SK-N-SH (cell line): ENCODE results near the gene NLRP1. TPM values are rescaled to one million over a fixed set of nuclear protein-coding genes. Genes with fewer than 3 reads are reported as not detected.

Experiments used
- CTCF ChIA-PET: fragments of 300-600, 350-600 bp; formaldehyde crosslinking; extraction: SDS; loops from one replicate; lab custom pipeline; 2021; lab: Yijun Ruan, JAX
- POLR2A ChIA-PET: fragments of 350-600 bp; sonication (Branson Sonifier 250); formaldehyde crosslinking; extraction: SDS; loops from one replicate; lab custom pipeline; 2020; ENCODE audit warnings: antibody characterized with exemption, inconsistent platforms; lab: Yijun Ruan, JAX
- DNase-seq: peaks from one replicate; pipeline ENCODE4 v3.0.0; 2012
- H2AFZ ChIP-seq: fragments of 200-600 bp; sonication (generic); 2 replicates; pipeline ENCODE4 v1.8.1; 2016; ENCODE audit warnings: antibody characterized with exemption, mild to moderate bottlenecking, low read depth
- H3F3A ChIP-seq: fragments of 200-600 bp; sonication (generic); replicated peaks from 2 replicates; pipeline ENCODE3; 2016; ENCODE audit warnings: antibody characterized with exemption, mild to moderate bottlenecking; ENCODE audit not compliant: insufficient read depth
- H3K27ac ChIP-seq, 2 experiments: fragments of 200-500 bp in 1 of 2; fragments of 200-600 bp in 1 of 2; sonication (Bioruptor generic) in 1 of 2; sonication (generic), shearing (Covaris generic) in 1 of 2; 2 replicates each; pipeline versions ENCODE4 v1.5.1 to v1.6.1; 2014 to 2016; ENCODE audit warnings: low read depth in 2 of 2, inconsistent platforms in 1 of 2, low read length in 1 of 2, mild to moderate bottlenecking in 1 of 2, mixed read lengths in 1 of 2
- H3K27me3 ChIP-seq: fragments of 200-600 bp; sonication (generic), shearing (Covaris generic); 2 replicates; pipeline ENCODE4 v1.6.1; 2016; ENCODE audit warnings: mixed run types; ENCODE audit not compliant: insufficient read depth
- H3K36me3 ChIP-seq, 2 experiments: fragments of 200-500 bp in 1 of 2; fragments of 200-600 bp in 1 of 2; sonication (Bioruptor generic) in 1 of 2; sonication (generic) in 1 of 2; replicated peaks in 1 of 2; 2 replicates each; pipeline versions ENCODE3 to v1.5.1; 2014 to 2016; ENCODE audit warnings: low read length in 1 of 2, mild to moderate bottlenecking in 1 of 2; ENCODE audit not compliant: insufficient read depth in 2 of 2, control insufficient read depth in 1 of 2
- H3K4me1 ChIP-seq, 2 experiments: fragments of 200-500 bp in 1 of 2; fragments of 200-600 bp in 1 of 2; sonication (Bioruptor generic) in 1 of 2; sonication (generic), shearing (Covaris generic) in 1 of 2; 2 replicates each; pipeline versions ENCODE4 v1.5.1 to v1.6.1; 2014 to 2016; ENCODE audit warnings: low read depth in 1 of 2, low read length in 1 of 2, mixed run types in 1 of 2; ENCODE audit not compliant: insufficient read depth in 2 of 2, control insufficient read depth in 1 of 2
- H3K4me2 ChIP-seq: fragments of 200-600 bp; sonication (generic), shearing (Covaris generic); 2 replicates; pipeline ENCODE4 v1.6.1; 2017; ENCODE audit warnings: mixed run types
- H3K4me3 ChIP-seq, 2 experiments: fragments of 200-500 bp in 1 of 2; fragments of 200-600 bp in 1 of 2; sonication (Bioruptor generic) in 1 of 2; sonication (generic), shearing (Covaris generic) in 1 of 2; 2 replicates each; pipeline versions ENCODE4 v1.5.1 to v1.8.1; 2014 to 2016; ENCODE audit warnings: low read depth in 2 of 2, inconsistent platforms in 1 of 2, low read length in 1 of 2, mild to moderate bottlenecking in 1 of 2, mixed read lengths in 1 of 2, moderate library complexity in 1 of 2
- H3K79me2 ChIP-seq: fragments of 200-600 bp; sonication (generic); 2 replicates; pipeline ENCODE4 v1.8.1; 2017; ENCODE audit warnings: mild to moderate bottlenecking; ENCODE audit not compliant: insufficient read depth
- H3K9ac ChIP-seq: fragments of 200-600 bp; sonication (generic); 2 replicates; pipeline ENCODE4 v1.6.1; 2017; ENCODE audit warnings: mixed run types
- H3K9me2 ChIP-seq: fragments of 200-600 bp; sonication (generic); 2 replicates; pipeline ENCODE4 v1.6.1; 2017; ENCODE audit warnings: mixed run types
- H3K9me3 ChIP-seq: fragments of 200-600 bp; sonication (generic); 2 replicates; pipeline ENCODE4 v1.6.1; 2017; ENCODE audit warnings: mixed run types, mild to moderate bottlenecking, moderate library complexity
- H4K20me1 ChIP-seq: fragments of 200-600 bp; sonication (generic); 2 replicates; pipeline ENCODE4 v1.6.1; 2017; ENCODE audit warnings: mild to moderate bottlenecking, mixed run types; ENCODE audit not compliant: insufficient read depth
- CTCF ChIP-seq: fragments of 200-600 bp; sonication (generic); IDR thresholded peaks from 2 replicates; pipeline ENCODE4 v1.6.1; 2017; ENCODE audit warnings: antibody characterized with exemption, mild to moderate bottlenecking, moderate library complexity
- EZH2phosphoT487 ChIP-seq: fragments of 200-600 bp; sonication (generic); IDR thresholded peaks from 2 replicates; pipeline ENCODE4 v1.6.1; 2017; ENCODE audit warnings: low read depth, mixed run types, mild to moderate bottlenecking, antibody characterized with exemption, moderate library complexity, borderline replicate concordance
- FOSL2 ChIP-seq: IDR thresholded peaks from 2 replicates; pipeline ENCODE4 v1.4.0; 2012; ENCODE audit warnings: low read depth, mild to moderate bottlenecking, moderate library complexity, borderline replicate concordance
- FOXJ3 ChIP-seq: sonication (generic); formaldehyde crosslinking; IDR thresholded peaks from 2 replicates; pipeline ENCODE4 v1.5.1; 2020; ENCODE audit warnings: mild to moderate bottlenecking, missing genetic modification reagents
- GABPA ChIP-seq: IDR thresholded peaks from 2 replicates; pipeline ENCODE4 v1.4.0; 2012; ENCODE audit warnings: low read depth, mild to moderate bottlenecking
- GATA2 ChIP-seq: sonication (generic); formaldehyde crosslinking; IDR thresholded peaks from 2 replicates; pipeline ENCODE4 v1.5.0; 2020; ENCODE audit warnings: mild to moderate bottlenecking, missing genetic modification reagents
- IRF3 ChIP-seq: fragments of 150-350 bp; IDR thresholded peaks from 2 replicates; pipeline ENCODE4 v1.6.1; 2016; ENCODE audit warnings: mild to moderate bottlenecking, low read depth, low read length
- JUND ChIP-seq: IDR thresholded peaks from 2 replicates; pipeline ENCODE4 v1.4.0; 2012
- MAX ChIP-seq: IDR thresholded peaks from 2 replicates; pipeline ENCODE4 v1.4.0; 2012; ENCODE audit warnings: low read depth
- NFIC ChIP-seq: IDR thresholded peaks from 2 replicates; pipeline ENCODE4 v1.4.0; 2012; ENCODE audit warnings: borderline replicate concordance
- NRF1 ChIP-seq: IDR thresholded peaks from 2 replicates; pipeline ENCODE4 v1.6.1; 2012; ENCODE audit warnings: low read depth, mild to moderate bottlenecking, low read length
- PBX3 ChIP-seq: IDR thresholded peaks from 2 replicates; pipeline ENCODE4; 2012
- RAD21 ChIP-seq: IDR thresholded peaks from 2 replicates; pipeline ENCODE4 v1.6.1; 2012; ENCODE audit warnings: mild to moderate bottlenecking, low read length
- SIN3A ChIP-seq: IDR thresholded peaks from 2 replicates; pipeline ENCODE4 v1.6.1; 2012; ENCODE audit warnings: low read depth, mild to moderate bottlenecking, low read length, moderate library complexity, borderline replicate concordance
- SMC3 ChIP-seq: IDR thresholded peaks from 2 replicates; pipeline ENCODE4 v1.6.1; 2012; ENCODE audit warnings: low read depth, low read length, improper control_type of control experiment
- TEAD4 ChIP-seq: IDR thresholded peaks from 2 replicates; pipeline ENCODE4 v1.4.0; 2012; ENCODE audit warnings: mild to moderate bottlenecking, borderline replicate concordance; ENCODE audit not compliant: insufficient read depth
- USF1 ChIP-seq: IDR thresholded peaks from 2 replicates; pipeline ENCODE4 v1.4.0; 2012; ENCODE audit warnings: low read depth, borderline replicate concordance
- USF2 ChIP-seq: fragments of 150-350 bp; IDR thresholded peaks from 2 replicates; pipeline ENCODE4 v1.6.1; 2017; ENCODE audit warnings: antibody characterized with exemption, low read length, low read depth, borderline replicate concordance
- ZBTB33 ChIP-seq: IDR thresholded peaks from 2 replicates; pipeline ENCODE4 v1.4.0; 2012; ENCODE audit warnings: low read depth, borderline replicate concordance
- WGBS: methylation state at CpG from one replicate; pipeline ENCODE4 v1.1.6; 2017; ENCODE audit warnings: low lambda C conversion rate; 5-methylcytosine and 5-hydroxymethylcytosine counted together
- polyA plus RNA-seq, 3 experiments: library from polyadenylated mRNA; depleted of rRNA; stranded (reverse); fragments of >200 nt; gene quantifications; 2 replicates each; pipeline ENCODE4 v1.2.3, GENCODE V29; 2012

The NLRP1 gene
- polyA plus RNA-seq, 1 of the 3 experiments (the other 2 are of a cell fraction), result 51.4 TPM

- CTCF ChIA-PET, result interaction anchor here (7.9 kb wide), 1 partner anchor 25 kb away, joined by 66 read pairs; the partner anchor contains the start of gene C1QBP
- DNase-seq, result no peak
- H2AFZ ChIP-seq, result no peak overlapping the region
- H3K4me3 ChIP-seq, result no peak overlapping the region
- H3K36me3 ChIP-seq, result peaks cover 9 to 12% of the 10 kb centered on the region in 2 experiments
- H3K9me2 ChIP-seq, result no peaks in the 10 kb centered on the region
- peaks cover 14% of the 10 kb centered on the region for H4K20me1 ChIP-seq
- POLR2A ChIA-PET, result no interaction called here
- H3K9ac ChIP-seq, result no peak overlapping the region
- no peak overlapping the region for H3K27ac ChIP-seq
- H3K27me3 ChIP-seq, result no peaks in the 10 kb centered on the region
- peaks cover 4% of the 10 kb centered on the region for H3F3A ChIP-seq
- H3K4me1 ChIP-seq, result peaks cover 0 to 13% of the 10 kb centered on the region in 2 experiments; a peak in 2 of 4 replicates
- H3K79me2 ChIP-seq, result peaks cover 73% of the 10 kb centered on the region
- no peak overlapping the region for H3K4me2 ChIP-seq
- no peaks in the 10 kb centered on the region for H3K9me3 ChIP-seq
- whole genome bisulfite sequencing, result 93% methylated on average over 9 of the region's 10 CpGs
- TF ChIP-seq JUND, result no peak
- no peak for TF ChIP-seq ZBTB33
- TF ChIP-seq CTCF, result no peak
- TF ChIP-seq NRF1, result no peak
- TF ChIP-seq EZH2phosphoT487, result no peak
- TF ChIP-seq SMC3, result no peak
- TF ChIP-seq PBX3, result no peak
- no peak for TF ChIP-seq RAD21
- no peak for TF ChIP-seq GABPA
- TF ChIP-seq USF1, result no peak
- no peak for TF ChIP-seq TEAD4
- TF ChIP-seq GATA2, result no peak
- TF ChIP-seq FOXJ3, result no peak
- TF ChIP-seq FOSL2, result no peak
- no peak for TF ChIP-seq IRF3
- TF ChIP-seq SIN3A, result no peak
- no peak for TF ChIP-seq USF2
- TF ChIP-seq NFIC, result no peak
- no peak for TF ChIP-seq MAX
Observed at GRCh38 chr17:5464717-5465507, 119.4 kb downstream of the NLRP1 start.
